GM20000 (cell line): ENCODE results near the gene DSCAML1.

Experiments
- DNase-seq: peaks from one replicate; pipeline ENCODE4 v3.0.0; 2012; ENCODE audit warnings: low spot score
- CTCF ChIP-seq: IDR thresholded peaks from 2 replicates; pipeline ENCODE4 v1.5.1; 2012; ENCODE audit warnings: mild to moderate bottlenecking, control low read depth; ENCODE audit errors: extremely low read depth, missing control alignments

The DSCAML1 gene

DNA sequence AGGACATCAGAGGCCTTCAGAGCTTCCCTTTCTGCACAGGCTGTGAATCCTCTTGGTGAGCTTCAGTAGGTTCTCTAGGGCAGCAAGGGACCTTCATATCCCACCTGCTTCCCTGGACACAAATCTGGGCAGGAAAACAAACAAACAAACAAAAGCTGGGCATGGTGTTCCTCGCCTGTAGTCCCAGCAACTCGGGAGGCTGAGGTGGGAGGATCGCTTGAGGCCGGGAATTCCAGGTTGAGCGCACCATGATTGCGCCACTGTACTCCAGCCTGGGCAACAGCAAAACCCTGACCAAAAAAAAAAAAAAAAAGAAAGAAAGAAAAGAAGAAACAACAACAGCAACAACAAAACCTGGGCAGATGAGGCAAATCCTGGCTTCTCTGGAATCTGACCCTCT lies 376.4 kb downstream of the DSCAML1 start:
- DNase-seq: no peak
- no peak for TF ChIP-seq CTCF

DNA sequence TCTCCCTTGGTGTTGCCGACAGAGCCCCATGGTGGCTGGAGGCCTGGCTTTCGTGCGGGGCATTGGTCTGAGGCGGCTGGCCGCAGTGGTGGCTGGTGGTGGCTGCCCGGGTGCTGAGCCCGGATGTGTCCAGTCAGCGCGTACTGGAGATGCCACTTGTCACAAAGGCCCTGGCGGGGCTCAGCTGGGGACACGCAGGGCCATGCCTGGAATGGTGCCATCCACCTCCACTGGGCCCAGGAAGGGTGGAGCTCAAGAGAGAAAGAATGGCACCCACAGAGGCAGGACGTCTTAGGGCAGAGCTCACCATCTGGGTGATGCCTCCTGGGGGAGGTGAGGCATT lies 376.9 kb downstream of the DSCAML1 start:
- TF ChIP-seq CTCF: no peak
- no peak for DNase-seq

GRCh38 chr11:117419482-117420142 lies 377.4 kb downstream of the DSCAML1 start:
- TF ChIP-seq CTCF: no peak

DNA sequence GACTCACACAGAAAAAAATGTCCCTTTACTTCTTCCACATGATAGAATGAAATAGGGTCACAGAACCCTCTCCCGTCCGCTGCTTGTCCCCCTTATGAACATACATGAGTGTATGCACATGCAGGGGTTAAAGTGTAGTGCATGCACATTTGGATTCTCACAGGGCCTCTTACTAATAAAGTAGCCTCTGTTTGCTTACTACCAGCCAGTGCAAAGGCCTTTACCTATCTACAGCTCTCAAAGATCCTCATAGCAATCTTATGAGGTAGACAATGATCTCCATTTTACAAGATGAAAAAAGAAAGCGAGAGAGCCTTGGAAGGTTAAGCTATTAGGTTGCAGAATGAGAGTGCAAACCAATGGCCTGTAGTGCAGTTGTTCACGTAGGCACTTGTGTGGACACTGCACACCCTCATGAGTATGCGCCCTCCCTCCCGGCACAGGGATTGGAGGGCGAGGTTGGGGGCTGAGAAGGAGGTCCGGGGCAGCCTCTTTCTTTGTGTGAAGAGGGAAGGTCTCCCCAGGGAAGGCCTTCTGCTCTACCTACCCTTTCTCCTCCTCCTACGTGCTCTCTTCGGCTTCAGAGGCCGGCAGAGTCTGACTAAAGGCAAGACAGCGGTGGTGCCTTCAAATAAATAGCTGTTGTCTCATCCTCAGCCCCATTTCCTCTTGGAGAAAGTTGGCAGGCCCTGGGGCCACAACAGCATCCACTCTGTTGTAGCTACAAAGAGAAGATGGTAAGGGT lies 378.1 kb downstream of the DSCAML1 start:
- no peak for TF ChIP-seq CTCF

More at GRCh38 chr11:117419482-117420142, 377.4 kb downstream of the DSCAML1 start:
- no peak for DNase-seq

DNA sequence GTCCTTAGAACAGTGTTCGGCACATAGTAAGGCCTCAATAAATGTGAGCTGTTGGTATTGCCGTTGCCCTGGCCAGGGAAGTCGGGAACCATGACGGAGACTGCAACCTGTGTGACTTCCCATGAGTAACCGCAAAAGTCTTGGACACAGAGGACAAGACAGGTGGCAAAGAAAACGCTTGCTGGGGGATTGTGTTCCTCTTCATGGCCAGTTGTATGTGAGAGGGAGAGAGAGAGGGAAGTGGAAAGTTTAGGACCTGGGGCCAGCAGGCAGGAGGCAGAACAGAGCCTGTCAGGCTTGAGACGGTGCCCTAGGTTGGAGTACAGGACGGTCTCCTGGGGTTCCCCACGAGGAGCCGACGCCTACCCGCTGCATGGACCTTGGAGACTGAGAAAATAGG lies 379.2 kb downstream of the DSCAML1 start:
- DNase-seq: no peak
- TF ChIP-seq CTCF: no peak

More for the DNA sequence above, 378.1 kb downstream of the DSCAML1 start:
- no peak for DNase-seq

DNA sequence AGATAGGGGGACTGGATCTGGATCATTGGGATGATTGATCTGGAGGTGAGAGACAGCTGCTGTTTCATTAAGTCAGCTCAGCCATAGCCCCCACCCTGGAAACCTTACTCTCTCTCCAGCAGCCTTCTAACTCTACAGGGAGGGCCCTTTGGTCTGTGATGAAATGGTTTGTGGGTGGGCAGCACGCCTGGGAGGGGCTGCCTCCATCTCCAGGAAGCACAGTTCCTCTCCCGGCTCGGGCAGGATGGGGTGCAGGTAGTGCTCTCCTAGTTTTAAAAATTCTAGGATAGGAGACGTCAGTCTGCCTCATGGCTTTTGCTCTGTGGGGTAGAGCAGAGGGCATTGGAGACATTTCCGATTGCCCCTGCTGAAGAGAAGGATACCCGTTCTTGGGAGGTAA lies 379.7 kb downstream of the DSCAML1 start:
- no peak for TF ChIP-seq CTCF
- DNase-seq: no peak

DNA sequence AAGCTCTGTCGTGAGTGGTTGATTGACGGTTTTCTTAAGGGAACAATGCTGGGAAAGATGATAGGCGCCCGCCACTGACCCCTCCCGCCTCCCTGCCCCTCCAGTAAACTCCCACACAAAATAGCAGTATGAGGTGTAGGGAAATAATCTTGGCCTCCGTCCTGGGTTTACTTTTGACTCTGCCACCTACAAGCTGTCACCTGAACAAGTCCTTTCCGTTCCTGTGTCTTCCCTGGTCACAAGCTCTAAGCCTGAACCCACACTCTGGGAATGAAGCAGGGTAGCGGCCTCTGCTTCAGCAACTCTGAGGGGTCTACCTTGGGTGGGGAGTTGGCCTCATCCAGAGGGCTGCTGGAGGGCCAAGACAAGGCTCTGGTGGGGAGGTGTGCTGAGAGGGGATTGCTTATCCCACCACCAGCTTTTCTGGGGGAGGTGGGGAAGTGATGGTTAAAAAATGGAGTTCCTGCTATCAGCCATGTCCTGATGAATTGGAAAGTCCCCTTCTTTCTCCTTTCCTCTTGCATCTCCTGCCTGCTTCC lies 381.6 kb downstream of the DSCAML1 start:
- no peak for DNase-seq
- TF ChIP-seq CTCF: no peak
